Body of pancreas (tissue), 4 donors: ENCODE measurements around the gene ZMYM5.

Experiments used
- CTCF ChIP-seq, 7 experiments: fragments of 450-650 bp in 4 of 7; fragments of 200-600 bp in 3 of 7; sonication (generic) in 3 of 7; IDR thresholded peaks; one replicate each; pipeline ENCODE4 v1.5.1; 2016 to 2019; ENCODE audit warnings: antibody characterized with exemption in 7 of 7
- POLR2A ChIP-seq, 3 donors: fragments of 450-650 bp; IDR thresholded peaks; one replicate each; pipeline ENCODE4 v1.6.1; 2016; ENCODE audit warnings: antibody characterized with exemption in 3 of 3, mild to moderate bottlenecking in 2 of 3

GRCh38 chr13:19834704-19835103 lies 28.7 kb downstream of the ZMYM5 start:
- TF ChIP-seq CTCF (IDR thresholded peaks at IDR 0.05) (no peak), POLR2A (IDR thresholded peaks at IDR 0.05) (no peak)
